HG02642 (cell line): ENCODE measurements around the gene ALOX5AP.
A peak's percentile ranks its signal among the peaks of the same experiment; 100 is the strongest.

Experiments used
- ATAC-seq: cut with Tn5 transposase; IDR thresholded peaks from one replicate; pipeline ENCODE4 v1.9.1; 2021; ENCODE audit warnings: mild to moderate bottlenecking; ENCODE audit not compliant: unreplicated experiment, poor library complexity

Gene ALOX5AP

DNA sequence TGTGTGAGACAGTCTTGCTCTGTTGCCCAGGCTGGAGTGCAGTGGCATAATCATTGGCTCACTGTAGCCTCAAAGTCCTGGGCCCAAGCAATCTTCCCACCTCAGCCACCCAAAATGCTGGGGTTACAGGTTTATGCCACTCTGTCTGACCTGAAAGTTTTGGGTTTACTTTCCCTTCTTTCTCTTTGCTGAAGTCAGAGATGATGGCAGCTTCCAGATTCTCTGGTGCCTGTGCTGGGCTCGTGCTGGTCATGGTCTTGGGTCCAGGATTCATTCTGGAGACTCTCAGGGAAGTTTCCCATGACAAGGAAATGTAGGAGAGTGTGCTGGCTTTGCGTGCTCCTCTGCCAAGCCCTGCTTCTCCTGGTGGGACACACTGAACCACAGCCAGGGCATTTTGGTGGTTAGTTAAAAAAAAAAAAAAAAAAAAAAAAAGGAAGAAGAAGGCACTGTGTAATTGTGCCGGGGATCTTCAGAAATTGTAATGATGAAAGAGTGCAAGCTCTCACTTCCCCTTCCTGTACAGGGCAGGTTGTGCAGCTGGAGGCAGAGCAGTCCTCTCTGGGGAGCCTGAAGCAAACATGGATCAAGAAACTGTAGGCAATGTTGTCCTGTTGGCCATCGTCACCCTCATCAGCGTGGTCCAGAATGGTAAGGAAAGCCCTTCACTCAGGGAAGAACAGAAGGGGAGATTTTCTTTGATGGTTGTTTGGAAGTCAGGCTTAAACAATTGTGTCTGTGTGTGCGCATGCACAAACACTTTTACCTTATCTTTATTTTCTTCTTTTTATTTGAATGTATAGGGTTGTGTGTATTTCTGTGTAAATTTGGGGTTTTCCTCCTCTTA is at the start of gene ALOX5AP:
Gene ALOX5AP, plus strand, starts transcription at position 519 of the 847 bp plus-strand sequence. Its CDS starts 63 bp downstream, at position 582.
- peak; percentile 84 for ATAC-seq

DNA sequence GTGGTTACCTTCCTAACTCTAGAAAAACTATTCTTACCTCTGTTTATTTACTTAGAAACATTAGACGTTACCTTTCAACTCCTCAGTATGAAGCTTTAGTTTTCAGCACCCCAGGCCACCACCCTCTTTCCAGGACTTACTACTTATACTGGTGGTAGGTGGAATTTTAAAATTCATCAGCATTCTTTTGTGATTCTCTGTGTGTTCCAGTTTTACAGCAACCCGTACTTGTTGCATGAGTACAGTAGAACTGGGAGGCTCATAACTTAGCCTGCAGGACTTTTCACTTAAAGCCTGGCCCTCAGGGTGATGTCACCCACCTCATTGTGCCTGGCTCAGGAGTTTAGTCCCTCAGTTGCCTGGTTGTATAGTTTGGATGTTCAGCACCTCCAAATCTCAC is 49.4 kb upstream of the ALOX5AP start:
- ATAC-seq: no peak

DNA sequence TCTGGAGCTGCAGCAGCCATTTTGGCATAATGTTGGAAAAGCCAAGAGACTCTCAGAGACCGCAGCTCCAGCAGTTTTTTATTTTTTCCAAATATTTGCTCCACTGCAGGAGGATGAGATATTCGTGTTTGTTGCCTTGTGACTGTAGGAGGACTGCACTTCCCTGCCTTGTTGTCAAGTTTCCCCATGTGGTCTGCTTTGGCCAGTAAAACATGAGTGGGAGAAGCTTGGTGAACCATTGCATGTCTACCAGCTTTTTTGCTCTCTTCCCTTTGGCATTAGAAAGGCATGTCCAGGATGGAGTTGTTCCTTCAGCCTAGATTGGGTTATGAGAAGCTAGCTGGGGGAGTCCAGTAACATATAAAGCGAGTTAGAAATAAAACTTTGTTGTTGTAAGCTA is 47.7 kb upstream of the ALOX5AP start:
- no peak for ATAC-seq

DNA sequence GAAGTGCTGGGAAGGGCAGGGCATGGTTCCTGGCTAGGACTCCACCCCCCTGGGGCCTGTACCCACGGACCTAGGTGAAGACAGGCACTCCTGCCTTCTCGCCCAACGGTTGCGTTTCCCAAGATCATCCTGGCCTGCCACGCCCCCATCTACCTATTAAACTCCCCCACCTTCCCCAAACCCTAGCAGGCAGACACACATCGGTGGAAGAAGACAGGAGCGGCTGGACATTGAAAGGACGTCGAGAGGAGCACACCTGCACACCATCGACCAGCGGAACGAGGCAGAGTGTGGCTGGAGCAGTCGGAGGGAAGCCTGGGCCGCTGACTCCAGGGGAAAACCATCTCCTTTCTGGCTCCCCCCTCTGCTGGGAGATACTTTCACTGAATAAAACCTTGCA is 45.6 kb upstream of the ALOX5AP start:
- ATAC-seq: no peak

DNA sequence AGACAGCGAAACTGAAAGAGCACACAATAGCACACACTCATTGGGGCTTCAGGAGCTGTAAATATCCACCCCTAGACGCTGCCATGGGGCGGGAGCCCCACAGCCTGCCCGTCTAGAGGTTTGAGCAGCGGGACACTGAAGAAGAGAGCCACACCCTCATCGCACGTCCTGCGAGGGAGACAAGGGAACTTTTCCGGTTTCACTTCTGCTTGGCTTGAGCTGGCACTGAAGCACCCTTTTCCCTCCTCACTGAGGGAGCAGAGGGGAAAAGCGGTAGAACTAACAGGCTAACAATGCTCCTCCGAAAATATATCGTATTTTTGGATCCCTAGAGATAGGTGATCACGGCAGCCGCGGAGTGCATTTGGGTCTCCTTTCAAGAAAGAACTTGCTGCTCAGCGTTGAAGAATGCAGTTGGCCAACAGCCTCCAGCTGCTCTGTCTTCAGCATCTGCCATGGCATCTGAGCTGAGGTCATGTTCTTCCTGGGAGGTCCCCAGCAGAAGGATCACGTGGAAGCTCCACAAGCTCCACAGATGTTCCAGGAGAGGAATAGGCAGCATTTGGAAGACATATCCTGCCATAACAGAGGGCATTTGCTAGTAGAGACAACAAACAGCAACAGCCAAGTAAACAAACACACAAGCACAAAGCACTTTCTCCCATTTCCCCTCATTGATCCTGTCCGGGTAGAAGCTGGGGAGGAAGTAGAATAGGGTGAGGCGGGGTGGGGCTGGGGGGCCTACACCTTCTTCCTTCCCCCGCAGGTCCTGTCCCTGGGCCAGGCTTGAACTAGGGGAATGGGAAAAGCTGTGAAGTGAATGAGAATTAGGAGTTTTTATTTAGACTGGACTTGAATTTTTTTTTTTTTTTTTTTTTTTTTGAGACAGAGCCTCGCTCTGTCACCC is 44.8 kb upstream of the ALOX5AP start:
- peak; percentile 51 for ATAC-seq

DNA sequence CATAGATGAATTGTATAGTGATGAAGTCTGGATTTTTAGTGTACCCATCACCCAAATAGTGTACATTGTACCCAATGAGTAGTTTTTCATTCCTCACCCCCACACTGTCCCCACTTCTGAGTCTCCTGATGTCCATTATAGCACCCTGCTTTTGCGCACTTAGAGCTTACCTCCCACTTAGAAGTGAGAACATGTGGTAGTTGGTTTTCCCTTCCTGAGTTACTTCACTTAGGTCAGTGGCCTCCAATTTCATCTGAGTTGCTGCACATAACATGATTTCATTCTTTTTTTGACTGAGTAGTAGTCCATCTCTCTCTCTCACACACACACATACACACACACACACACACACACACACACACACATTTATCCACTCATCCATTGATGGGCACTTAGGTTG is 43.2 kb upstream of the ALOX5AP start:
- ATAC-seq: no peak

DNA sequence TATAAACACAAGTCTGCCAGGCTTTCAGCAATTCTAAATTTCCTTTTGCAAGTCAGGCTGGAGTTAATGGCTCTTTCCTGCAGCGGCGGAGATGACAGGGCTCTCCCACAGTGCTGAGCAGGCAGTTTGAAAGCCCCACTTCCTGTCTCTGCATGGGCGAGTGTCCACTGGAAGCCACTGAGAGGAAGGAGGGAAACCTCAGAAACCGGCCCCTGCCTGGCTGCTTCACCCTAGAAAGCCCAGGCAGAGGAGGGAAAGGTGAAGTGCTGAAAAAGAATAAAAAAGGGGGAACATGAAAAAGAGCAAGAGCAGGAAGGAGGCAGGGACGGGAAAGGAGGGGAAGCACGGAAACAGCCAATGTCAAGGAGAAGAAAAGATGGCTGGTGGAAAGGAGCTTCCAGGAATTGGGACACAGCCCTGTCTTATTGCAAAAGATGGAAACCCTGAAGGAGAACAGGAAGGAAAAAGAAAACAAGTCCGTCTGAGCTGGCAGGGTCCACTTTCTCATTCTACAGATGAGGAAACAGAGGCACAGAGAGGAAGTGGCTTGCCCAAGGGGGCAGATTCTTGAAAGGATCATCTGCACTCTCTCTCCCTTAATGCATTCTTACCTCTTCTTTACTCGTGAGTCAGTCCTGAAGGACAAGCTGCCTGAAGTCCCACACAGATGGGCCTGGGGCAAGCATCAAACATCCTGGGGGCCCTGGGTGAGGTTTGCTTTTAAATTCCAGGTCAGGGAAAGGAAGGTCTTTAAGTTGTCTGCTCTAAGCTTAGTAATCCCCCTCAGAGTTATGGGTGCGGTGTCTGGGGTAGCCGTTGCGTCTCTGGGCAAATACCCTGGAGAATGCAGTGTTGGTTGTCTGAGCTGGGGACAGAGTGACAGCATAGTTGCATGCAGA is 38.8 kb upstream of the ALOX5AP start:
- no peak for ATAC-seq

DNA sequence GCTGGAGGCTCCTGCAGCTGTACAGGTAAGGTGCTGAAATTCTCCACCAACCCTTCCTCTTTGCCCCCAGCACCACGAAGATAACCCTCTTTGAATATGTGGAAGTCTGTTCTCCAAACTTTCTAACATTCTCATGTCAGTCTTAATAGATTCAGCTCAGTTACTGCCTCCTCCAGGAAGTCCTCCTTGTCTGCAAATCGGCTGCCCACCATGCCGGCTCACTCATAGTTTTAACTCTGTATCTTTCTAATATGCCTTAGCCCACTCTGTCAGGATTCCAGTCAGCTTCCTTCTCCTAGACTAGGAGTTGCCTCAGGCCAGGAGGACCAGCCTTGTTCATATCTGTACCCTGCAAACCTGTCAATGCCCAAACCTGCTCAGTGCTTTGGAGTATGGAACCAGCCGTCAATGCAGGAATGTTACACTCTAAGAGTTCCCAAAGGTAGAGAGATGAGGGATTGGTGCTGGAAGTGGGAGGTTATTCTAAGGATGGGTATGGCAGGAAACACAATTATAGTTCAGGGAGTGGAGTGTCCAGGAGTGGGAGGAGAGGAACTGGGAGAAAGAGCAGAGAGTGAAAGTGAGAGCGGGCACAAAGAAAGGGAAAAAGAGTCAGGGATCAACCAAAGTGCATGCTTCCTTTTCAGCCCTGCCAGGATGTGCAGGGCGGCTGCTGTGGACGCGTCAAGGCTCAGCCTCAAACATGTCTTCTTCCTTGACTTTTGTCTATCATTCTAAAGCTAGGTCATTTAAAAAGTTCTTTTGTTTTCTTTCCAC is 38.0 kb upstream of the ALOX5AP start:
- ATAC-seq: no peak

DNA sequence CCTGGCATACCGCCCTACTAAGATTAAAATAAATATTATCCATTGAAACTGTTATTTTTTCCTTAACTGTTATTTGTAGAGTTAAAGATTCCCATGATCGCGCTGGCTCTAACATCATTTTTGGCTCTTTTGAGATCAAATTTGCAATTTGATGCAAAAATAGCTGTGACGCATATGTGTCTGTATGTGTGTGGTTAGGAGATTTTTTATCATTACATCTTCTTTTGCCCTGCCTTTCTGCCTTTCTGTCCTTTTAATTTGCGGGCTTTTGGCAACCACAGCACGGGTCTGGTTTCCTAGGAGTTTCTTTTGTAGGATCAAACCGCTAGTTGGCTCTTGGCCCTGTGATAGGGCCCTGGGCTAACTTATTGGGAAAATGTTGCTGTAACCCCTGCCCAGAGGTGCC is 37.3 kb upstream of the ALOX5AP start:
- ATAC-seq: no peak

DNA sequence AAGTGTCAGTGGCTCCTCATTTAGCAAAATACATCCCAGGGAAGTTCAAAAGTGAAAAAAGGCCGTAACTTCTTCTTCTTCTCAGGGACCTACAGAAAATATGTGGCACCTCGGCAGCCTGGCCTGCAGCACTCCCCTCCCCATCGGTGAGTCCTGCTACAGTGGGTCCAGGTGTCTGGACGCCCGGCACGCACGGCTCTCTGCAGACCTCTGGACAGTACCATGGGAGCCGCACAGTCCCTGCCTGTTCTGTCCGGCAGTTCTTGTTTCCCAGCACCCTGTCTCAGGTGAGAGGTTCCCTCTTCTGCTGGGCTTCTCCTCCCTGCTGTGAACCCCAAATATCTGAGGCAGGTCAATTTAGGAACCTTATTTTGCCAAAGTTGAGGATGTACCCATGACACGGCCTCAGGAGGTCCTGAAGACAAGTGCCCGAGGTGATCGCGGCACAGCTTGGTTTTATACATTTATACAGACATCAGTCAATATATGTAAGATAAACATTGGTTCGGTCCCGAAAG is 36.8 kb upstream of the ALOX5AP start:
- ATAC-seq: no peak

DNA sequence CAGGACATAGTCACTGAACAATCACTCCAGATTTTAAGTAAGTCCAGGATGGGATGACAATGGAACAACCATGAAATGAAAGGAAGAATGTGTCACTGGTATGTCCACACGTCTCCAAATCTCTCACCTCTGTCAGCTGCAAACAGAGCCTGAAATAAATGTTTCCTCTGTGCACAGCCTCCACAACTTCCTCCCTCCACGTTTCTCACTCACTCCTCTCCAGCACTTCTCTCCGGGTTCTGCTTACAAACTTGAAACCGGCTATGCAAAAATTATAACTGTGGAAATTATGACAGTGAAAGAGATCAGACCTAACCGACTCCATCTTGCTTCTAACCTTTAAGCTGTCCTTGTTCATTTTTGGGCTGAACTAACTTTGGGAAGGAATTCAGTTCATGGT is 35.0 kb upstream of the ALOX5AP start:
- no peak for ATAC-seq

DNA sequence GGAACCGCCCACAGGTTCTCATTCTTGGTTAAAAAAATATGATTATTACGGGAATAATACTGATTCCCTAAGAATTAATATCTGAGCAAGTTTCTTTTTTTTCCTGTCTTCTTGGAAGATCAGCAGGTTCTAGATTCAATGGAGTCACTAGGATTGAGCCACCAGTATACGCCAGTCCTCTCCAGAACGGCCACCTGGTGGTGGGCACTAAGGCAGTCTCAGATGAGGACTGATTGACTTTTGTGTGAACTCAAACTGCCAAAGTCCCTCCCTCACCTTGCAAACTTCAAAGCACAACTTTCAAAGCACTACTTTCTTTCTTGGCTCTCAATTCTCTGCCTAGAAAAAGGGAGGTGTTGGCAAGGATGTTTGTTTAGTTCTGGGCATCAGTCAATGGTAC is 33.3 kb upstream of the ALOX5AP start:
- ATAC-seq: no peak

DNA sequence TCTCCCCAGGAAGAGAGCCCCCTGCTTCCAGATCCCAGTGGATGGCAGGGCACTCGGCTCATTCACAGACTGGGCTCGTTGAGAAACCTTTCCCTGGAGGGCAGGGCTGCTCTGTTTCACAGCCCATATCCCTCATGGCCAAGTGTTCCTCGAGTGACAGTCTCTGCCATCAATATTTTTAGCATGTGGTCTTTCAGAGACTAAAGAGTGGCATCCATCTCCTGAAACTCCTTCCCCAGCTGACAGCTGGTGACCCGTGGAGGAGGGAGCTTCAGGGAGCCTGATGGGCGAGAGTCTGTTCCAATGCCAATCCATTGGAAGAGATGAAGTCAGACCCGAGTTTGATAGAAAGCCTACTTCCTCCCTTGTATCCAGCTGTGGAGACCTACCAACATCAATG is 30.7 kb upstream of the ALOX5AP start:
- no peak for ATAC-seq

DNA sequence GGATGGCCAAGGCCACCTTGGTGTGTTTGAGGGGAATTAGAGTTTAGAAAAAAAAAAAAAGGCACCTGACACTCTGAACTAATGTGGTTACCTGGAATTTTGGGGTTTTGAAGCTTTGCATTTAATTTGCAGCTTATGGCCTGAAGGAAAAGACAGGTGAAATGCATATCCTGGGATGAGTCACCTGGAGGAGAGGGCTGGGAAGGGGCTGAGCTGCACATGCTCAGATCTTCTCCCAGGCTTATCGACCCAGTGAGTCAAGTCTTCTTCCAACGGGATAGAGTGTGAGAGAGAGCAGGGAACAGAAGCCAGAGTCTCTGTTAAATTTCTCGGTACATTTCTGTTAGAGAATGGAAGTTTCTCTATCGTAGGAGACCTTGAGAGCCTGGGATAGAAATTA is 29.7 kb upstream of the ALOX5AP start:
- no peak for ATAC-seq

DNA sequence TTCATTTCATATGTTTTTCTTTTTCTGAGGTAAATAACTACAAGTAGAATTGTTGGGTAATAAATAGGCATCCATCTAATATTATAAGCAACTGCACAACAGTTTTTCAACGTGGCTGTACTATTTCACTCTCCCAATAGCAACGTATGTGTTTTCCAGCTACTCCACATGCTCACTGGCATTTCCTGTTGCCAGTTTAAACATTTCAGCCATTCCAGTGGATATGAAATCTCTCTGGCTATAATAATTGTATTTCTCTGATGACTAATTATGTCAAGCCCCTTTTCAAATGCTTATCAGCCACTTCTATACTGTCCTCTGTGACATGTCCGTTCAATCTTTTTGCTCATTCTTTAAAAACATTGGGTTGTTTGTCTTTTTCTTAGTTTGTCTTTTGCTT is 26.8 kb upstream of the ALOX5AP start:
- ATAC-seq: no peak

DNA sequence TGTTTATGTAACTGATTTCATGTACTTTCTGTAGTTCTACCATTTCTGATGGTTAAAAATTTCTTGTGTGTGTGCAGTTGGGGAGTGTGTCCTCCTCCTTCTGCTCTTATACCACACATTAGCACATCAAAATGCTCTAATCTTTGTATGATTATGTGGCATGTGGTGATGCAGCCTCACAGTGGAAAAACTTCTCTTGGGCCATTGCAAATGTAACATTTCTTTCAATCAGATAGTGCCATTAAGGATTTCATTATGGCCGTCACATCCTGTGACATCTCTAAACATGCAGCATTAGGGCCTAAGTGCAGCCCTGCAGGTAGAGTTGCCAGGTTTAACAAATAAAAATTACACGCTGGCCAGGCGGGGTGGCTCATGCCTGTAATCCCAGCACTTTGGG is 24.9 kb upstream of the ALOX5AP start:
- ATAC-seq: no peak

DNA sequence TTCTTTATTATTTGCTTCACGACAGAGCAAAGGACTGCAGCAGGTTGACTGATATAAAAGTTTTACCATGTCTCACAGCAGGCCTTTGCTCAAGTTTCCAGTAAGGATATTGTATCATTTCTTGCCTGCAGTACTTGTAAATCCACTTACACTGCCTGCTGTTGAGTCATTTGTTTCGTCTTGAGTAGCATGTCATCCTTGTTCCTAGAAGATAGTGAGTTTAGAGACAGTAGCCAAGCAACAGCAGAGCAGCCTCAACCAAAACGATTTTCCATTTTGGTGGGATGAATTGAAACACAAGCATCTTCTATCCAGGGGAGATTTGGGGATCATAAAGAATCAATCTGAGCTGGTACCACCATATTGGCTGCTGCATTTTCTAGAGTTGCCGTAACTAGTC is 24.0 kb upstream of the ALOX5AP start:
- ATAC-seq: no peak

DNA sequence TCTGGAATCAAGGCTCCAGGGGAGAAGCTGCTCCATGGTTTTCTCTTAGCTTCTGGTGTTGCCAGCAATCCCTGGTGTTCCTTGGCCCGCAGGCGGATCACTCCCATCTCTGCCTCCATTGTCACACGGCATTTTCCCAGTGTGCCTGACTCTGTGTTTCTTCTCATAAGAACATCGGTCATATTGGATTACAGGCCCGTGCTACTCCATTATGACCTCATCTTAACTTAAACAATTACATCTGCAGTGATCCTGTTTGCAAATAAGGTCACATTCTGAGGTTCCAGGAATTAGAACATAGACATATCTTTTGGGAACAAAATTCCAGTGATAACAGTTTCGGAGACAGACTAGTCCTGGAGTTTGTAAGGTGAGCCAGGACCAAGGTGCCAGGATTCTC is 23.5 kb upstream of the ALOX5AP start:
- no peak for ATAC-seq
